ENCODE results near the gene PSME4. TPM values are rescaled to one million over a fixed set of nuclear protein-coding genes. Genes with fewer than 3 reads are reported as not detected.

PSME4 gene
- total RNA-seq, 1 experiment from 2014 or later = 87.4 TPM

GRCh38 chr2:53989210-53989862, 18.5 kb upstream of the PSME4 start:
- WGBS (ENCODE audit: extremely low coverage, insufficient read length, low lambda C conversion rate) = no CpG with 5 or more reads among the region's 2 CpGs
- no peaks in the 10 kb centered on the region for H3K4me1 Mint-ChIP-seq
- no peaks in the 10 kb centered on the region for H3K9me3 ChIP-seq (ENCODE audit: control insufficient read depth, low read depth, low read length)
- no peaks in the 10 kb centered on the region for H3K79me2 ChIP-seq (ENCODE audit: insufficient read depth, low read length)
- H3K9me3 Mint-ChIP-seq = no peaks in the 10 kb centered on the region; a peak in 1 of 5 replicates
- no peaks in the 10 kb centered on the region for H3K27me3 Mint-ChIP-seq (ENCODE audit: low read depth)
- no peak overlapping the region for H2BK120ac ChIP-seq (ENCODE audit: low read depth, low read length, poor library complexity, severe bottlenecking)
- no peak overlapping the region for H4K5ac ChIP-seq (ENCODE audit: insufficient read length, low read depth, low read length)
- no peak overlapping the region for H4K91ac ChIP-seq (ENCODE audit: insufficient read length, low read depth, low read length)
- no peak overlapping the region for H3K18ac ChIP-seq (ENCODE audit: insufficient read length, low read depth, low read length)
- H3K56ac ChIP-seq (ENCODE audit: insufficient read length, low read depth, low read length) = no peak overlapping the region
- H3K27ac ChIP-seq (ENCODE audit: insufficient read length, low read depth, low read length) = no peak overlapping the region
- no peak overlapping the region for H2AFZ ChIP-seq (ENCODE audit: low read length)
- no peak overlapping the region for H3K23ac ChIP-seq (ENCODE audit: insufficient read length, low read depth, low read length)
- H2AK5ac ChIP-seq (ENCODE audit: insufficient read length, low read length) = no peak overlapping the region
- TF ChIP-seq CTCF (conservative IDR thresholded peaks at IDR 0.05) = no peak
- no peak overlapping the region for H2BK5ac ChIP-seq (ENCODE audit: insufficient read length, low read length)
- no peak overlapping the region for H3K4ac ChIP-seq (ENCODE audit: low read depth, low read length)
- no peak overlapping the region for H3K4me3 Mint-ChIP-seq
- H3K79me1 ChIP-seq (ENCODE audit: insufficient read depth, low read depth, low read length, poor library complexity, severe bottlenecking) = no peaks in the 10 kb centered on the region
- H3T11ph ChIP-seq (ENCODE audit: low read length) = no peak overlapping the region
- no peak overlapping the region for H3K4me2 ChIP-seq (ENCODE audit: insufficient read depth, insufficient read length, low read length)
- DNase-seq = no peak
- no peak overlapping the region for H3K27ac Mint-ChIP-seq
- no peaks in the 10 kb centered on the region for H3K27me3 ChIP-seq (ENCODE audit: insufficient read depth, low read length)
- H4K8ac ChIP-seq (replicated peaks; ENCODE audit: insufficient read length, low read depth, low read length) = no peak overlapping the region
- no peak overlapping the region for H2BK20ac ChIP-seq (ENCODE audit: low read depth, low read length, poor library complexity, severe bottlenecking)
- H3K14ac ChIP-seq (ENCODE audit: insufficient read depth, low read length) = no peak overlapping the region
- no peak overlapping the region for H3K9ac ChIP-seq (ENCODE audit: extremely low read depth, insufficient read length, low read length)
- H3K4me1 ChIP-seq (ENCODE audit: insufficient read depth, low read length) = no peaks in the 10 kb centered on the region
- H3K23me2 ChIP-seq (ENCODE audit: insufficient read length, low read depth, low read length, poor library complexity, severe bottlenecking) = no peaks in the 10 kb centered on the region
- no peak overlapping the region for H2BK12ac ChIP-seq (ENCODE audit: insufficient read length, low read depth, low read length)
- H2BK15ac ChIP-seq (ENCODE audit: low read depth, low read length) = no peak overlapping the region
- no peaks in the 10 kb centered on the region for H4K20me1 ChIP-seq (ENCODE audit: control insufficient read depth, insufficient read depth, insufficient read length)
- no peaks in the 10 kb centered on the region for H3K36me3 Mint-ChIP-seq (ENCODE audit: insufficient read depth in 1 of 3, low read depth in 3 of 3)
